ENCODE results near the gene PTBP3.

GRCh38 chr9:112179816-112180215 lies 153.6 kb downstream of the PTBP3 start:
- TF ChIP-seq CTCF (conservative IDR thresholded peaks at IDR 0.05; ENCODE audit: low read depth, low read length) (no peak), EZH2 (IDR thresholded peaks at IDR 0.05; ENCODE audit: borderline replicate concordance, low read depth, low read length, poor library complexity, severe bottlenecking) (no peak)
